Measurements from ENCODE around the gene SARNP.
A peak's percentile ranks its signal among the peaks of the same experiment; 100 is the strongest.

The SARNP gene

GRCh38 chr12:55830601-55831446, 13.3 kb upstream of the SARNP start:
- TF ChIP-seq TAF1 (IDR thresholded peaks at IDR 0.05; ENCODE audit: borderline replicate concordance, insufficient read depth, low read length) (no peak), SIN3A (IDR thresholded peaks at IDR 0.05; ENCODE audit: borderline replicate concordance, insufficient read depth, low read length) (no peak), REST (IDR thresholded peaks at IDR 0.05; ENCODE audit: insufficient read depth in 1 of 2, low read depth in 2 of 2, low read length in 2 of 2) (no peak), FOXP2 (optimal IDR thresholded peaks at IDR 0.05; ENCODE audit: borderline replicate concordance, extremely low read depth, extremely low read length, insufficient read depth) (no peak), POLR2AphosphoS5 (IDR thresholded peaks at IDR 0.05; ENCODE audit: low read depth, low read length) (no peak)

GRCh38 chr12:55829967-55830600, 12.6 kb upstream of the SARNP start:
- TF ChIP-seq POLR2AphosphoS5 (IDR thresholded peaks at IDR 0.05; ENCODE audit: low read depth, low read length) (no peak), REST (IDR thresholded peaks at IDR 0.05; ENCODE audit: insufficient read depth in 1 of 2, low read depth in 2 of 2, low read length in 2 of 2) (no peak), SIN3A (IDR thresholded peaks at IDR 0.05; ENCODE audit: borderline replicate concordance, insufficient read depth, low read length) (0 out of 2 replicates have a peak, but pooled peaks have one; percentile 2), TAF1 (IDR thresholded peaks at IDR 0.05; ENCODE audit: borderline replicate concordance, insufficient read depth, low read length) (no peak), FOXP2 (optimal IDR thresholded peaks at IDR 0.05; ENCODE audit: borderline replicate concordance, extremely low read depth, extremely low read length, insufficient read depth) (peak; percentile 20)

GRCh38 chr12:55828357-55828756, 10.8 kb upstream of the SARNP start:
- TF ChIP-seq REST (IDR thresholded peaks at IDR 0.05; ENCODE audit: insufficient read depth in 1 of 2, low read depth in 2 of 2, low read length in 2 of 2) (no peak), TAF1 (IDR thresholded peaks at IDR 0.05; ENCODE audit: borderline replicate concordance, insufficient read depth, low read length) (no peak), POLR2AphosphoS5 (IDR thresholded peaks at IDR 0.05; ENCODE audit: low read depth, low read length) (no peak), FOXP2 (optimal IDR thresholded peaks at IDR 0.05; ENCODE audit: borderline replicate concordance, extremely low read depth, extremely low read length, insufficient read depth) (no peak), SIN3A (IDR thresholded peaks at IDR 0.05; ENCODE audit: borderline replicate concordance, insufficient read depth, low read length) (no peak)

GRCh38 chr12:55827806-55828205, 10.3 kb upstream of the SARNP start:
- TF ChIP-seq TAF1 (IDR thresholded peaks at IDR 0.05; ENCODE audit: borderline replicate concordance, insufficient read depth, low read length), result no peak
- no peak for TF ChIP-seq REST (IDR thresholded peaks at IDR 0.05; ENCODE audit: insufficient read depth in 1 of 2, low read depth in 2 of 2, low read length in 2 of 2)
- TF ChIP-seq POLR2AphosphoS5 (IDR thresholded peaks at IDR 0.05; ENCODE audit: low read depth, low read length), result no peak
- no peak for TF ChIP-seq FOXP2 (optimal IDR thresholded peaks at IDR 0.05; ENCODE audit: borderline replicate concordance, extremely low read depth, extremely low read length, insufficient read depth)
- TF ChIP-seq SIN3A (IDR thresholded peaks at IDR 0.05; ENCODE audit: borderline replicate concordance, insufficient read depth, low read length), result no peak
